HCT116 (cell line): Measurements from ENCODE around the gene RASL10B.

Experiments
- ATF3 ChIP-seq: IDR thresholded peaks from 2 replicates; pipeline ENCODE4 v1.6.1; 2012
- CBX3 ChIP-seq: IDR thresholded peaks from 2 replicates; pipeline ENCODE4 v1.6.1; 2012; ENCODE audit warnings: low read depth
- EZH2 ChIP-seq: fragments of 200-600 bp; sonication (generic); IDR thresholded peaks from 2 replicates; pipeline ENCODE4 v1.6.1; 2017; ENCODE audit warnings: antibody characterized with exemption, mixed run types
- EZH2phosphoT487 ChIP-seq: fragments of 200-600 bp; IDR thresholded peaks from 2 replicates; pipeline ENCODE4 v1.6.1; 2018; ENCODE audit warnings: antibody characterized with exemption, borderline replicate concordance
- FOSL1 ChIP-seq: IDR thresholded peaks from 2 replicates; pipeline ENCODE4 v1.6.1; 2012; ENCODE audit warnings: low read depth
- JUND ChIP-seq: IDR thresholded peaks from 2 replicates; pipeline ENCODE4 v1.6.1; 2012
- POLR2A ChIP-seq: IDR thresholded peaks from 2 replicates; pipeline ENCODE4 v1.7.0; 2011; ENCODE audit warnings: borderline replicate concordance; ENCODE audit not compliant: insufficient read depth, insufficient read length; ENCODE audit errors: extremely low read depth
- POLR2AphosphoS5 ChIP-seq: IDR thresholded peaks from 2 replicates; pipeline ENCODE4 v1.6.1; 2011; ENCODE audit warnings: mild to moderate bottlenecking, low read depth, low read length, moderate library complexity
- RAD21 ChIP-seq: IDR thresholded peaks from 2 replicates; pipeline ENCODE4 v1.6.1; 2012; ENCODE audit warnings: low read depth, mild to moderate bottlenecking
- SP1 ChIP-seq: IDR thresholded peaks from 2 replicates; pipeline ENCODE4 v1.6.1; 2012; ENCODE audit warnings: low read depth
- YY1 ChIP-seq: IDR thresholded peaks from 2 replicates; pipeline ENCODE4 v1.6.1; 2011; ENCODE audit warnings: low read length, low read depth, moderate library complexity, mild to moderate bottlenecking; ENCODE audit not compliant: insufficient replicate concordance; ENCODE audit errors: extremely low read depth
- ZNF274 ChIP-seq: fragments of 200-500 bp; sonication (Bioruptor generic); IDR thresholded peaks from 2 replicates; pipeline ENCODE4 v1.6.1; 2014; ENCODE audit warnings: mild to moderate bottlenecking, low read depth, low read length, inconsistent platforms
- TF ChIP-seq, protein P1 (sequence below), 3 experiments: fragments of 200-600 bp in 1 of 3; sonication (generic) in 1 of 3; IDR thresholded peaks in 2 of 3; conservative IDR thresholded peaks in 1 of 3; 2 replicates each; pipeline ENCODE4 v1.5.1; 2012 to 2017; ENCODE audit warnings: low read depth in 2 of 3, low read length in 2 of 3, antibody characterized with exemption in 1 of 3, borderline replicate concordance in 1 of 3, control low read depth in 1 of 3, mild to moderate bottlenecking in 1 of 3, mixed read lengths in 1 of 3, mixed run types in 1 of 3, moderate library complexity in 1 of 3; ENCODE audit not compliant: insufficient read depth in 1 of 3
- TF ChIP-seq, protein P2 (sequence below): IDR thresholded peaks from 2 replicates; pipeline ENCODE4 v1.6.1; 2012

GRCh38 chr17:35775583-35775982, 44.1 kb downstream of the RASL10B start:
- no peak for TF ChIP-seq JUND
- no peak for TF ChIP-seq ATF3
- no peak for TF ChIP-seq POLR2A
- TF ChIP-seq YY1: no peak
- TF ChIP-seq, protein P1, sequence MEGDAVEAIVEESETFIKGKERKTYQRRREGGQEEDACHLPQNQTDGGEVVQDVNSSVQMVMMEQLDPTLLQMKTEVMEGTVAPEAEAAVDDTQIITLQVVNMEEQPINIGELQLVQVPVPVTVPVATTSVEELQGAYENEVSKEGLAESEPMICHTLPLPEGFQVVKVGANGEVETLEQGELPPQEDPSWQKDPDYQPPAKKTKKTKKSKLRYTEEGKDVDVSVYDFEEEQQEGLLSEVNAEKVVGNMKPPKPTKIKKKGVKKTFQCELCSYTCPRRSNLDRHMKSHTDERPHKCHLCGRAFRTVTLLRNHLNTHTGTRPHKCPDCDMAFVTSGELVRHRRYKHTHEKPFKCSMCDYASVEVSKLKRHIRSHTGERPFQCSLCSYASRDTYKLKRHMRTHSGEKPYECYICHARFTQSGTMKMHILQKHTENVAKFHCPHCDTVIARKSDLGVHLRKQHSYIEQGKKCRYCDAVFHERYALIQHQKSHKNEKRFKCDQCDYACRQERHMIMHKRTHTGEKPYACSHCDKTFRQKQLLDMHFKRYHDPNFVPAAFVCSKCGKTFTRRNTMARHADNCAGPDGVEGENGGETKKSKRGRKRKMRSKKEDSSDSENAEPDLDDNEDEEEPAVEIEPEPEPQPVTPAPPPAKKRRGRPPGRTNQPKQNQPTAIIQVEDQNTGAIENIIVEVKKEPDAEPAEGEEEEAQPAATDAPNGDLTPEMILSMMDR (IDR thresholded peaks at IDR 0.05 in 2 of 3, conservative IDR thresholded peaks at IDR 0.05 in 1 of 3; ENCODE audit: borderline replicate concordance in 1 of 3, insufficient read depth in 1 of 3, low read depth in 2 of 3, low read length in 2 of 3): no peak
- TF ChIP-seq EZH2phosphoT487: no peak
- TF ChIP-seq, protein P2, sequence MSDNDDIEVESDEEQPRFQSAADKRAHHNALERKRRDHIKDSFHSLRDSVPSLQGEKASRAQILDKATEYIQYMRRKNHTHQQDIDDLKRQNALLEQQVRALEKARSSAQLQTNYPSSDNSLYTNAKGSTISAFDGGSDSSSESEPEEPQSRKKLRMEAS: no peak
- no peak for TF ChIP-seq RAD21
- TF ChIP-seq EZH2: no peak
- TF ChIP-seq CBX3: no peak
- no peak for TF ChIP-seq POLR2AphosphoS5
- TF ChIP-seq SP1: no peak
- no peak for TF ChIP-seq ZNF274
- TF ChIP-seq FOSL1: no peak
